GM23338 (cell line): ENCODE results near the gene TMEM221.

Experiments used
- CREB1 ChIP-seq: fragments of 250-450 bp; sonication (Bioruptor Pico); IDR thresholded peaks from 2 replicates; pipeline ENCODE4 v1.5.0; 2020; ENCODE audit warnings: low read depth, mild to moderate bottlenecking, moderate library complexity
- ETS1 ChIP-seq: IDR thresholded peaks from 2 replicates; pipeline ENCODE4 v1.6.1; 2016; ENCODE audit warnings: antibody characterized with exemption
- EZH2 ChIP-seq: fragments of 200-600 bp; sonication (generic); IDR thresholded peaks from one replicate; pipeline ENCODE4 v1.8.0; 2017; ENCODE audit warnings: antibody characterized with exemption, mild to moderate bottlenecking, low read depth; ENCODE audit not compliant: unreplicated experiment
- EZH2phosphoT487 ChIP-seq: fragments of 200-600 bp; sonication (generic); IDR thresholded peaks from one replicate; pipeline ENCODE4 v1.8.1; 2018; ENCODE audit warnings: antibody characterized with exemption; ENCODE audit not compliant: unreplicated experiment
- JUNB ChIP-seq: IDR thresholded peaks from one replicate; pipeline ENCODE4 v1.6.1; 2016; ENCODE audit warnings: antibody characterized with exemption; ENCODE audit not compliant: unreplicated experiment
- NANOG ChIP-seq: IDR thresholded peaks from 2 replicates; pipeline ENCODE4 v1.6.1; 2016; ENCODE audit warnings: antibody characterized with exemption, borderline replicate concordance
- POLR2AphosphoS5 ChIP-seq: IDR thresholded peaks from 2 replicates; pipeline ENCODE4 v1.6.1; 2016; ENCODE audit warnings: antibody characterized with exemption, low read depth
- STAT1 ChIP-seq: IDR thresholded peaks from one replicate; pipeline ENCODE4 v1.6.1; 2016; ENCODE audit warnings: antibody characterized with exemption; ENCODE audit not compliant: unreplicated experiment
- ZNF331 ChIP-seq: fragments of 250-450 bp; sonication (Bioruptor Pico); IDR thresholded peaks from 2 replicates; pipeline ENCODE4 v1.5.0; 2020; ENCODE audit warnings: low read depth, mild to moderate bottlenecking, moderate library complexity
- ZNF462 ChIP-seq: fragments of 250-450 bp; sonication (Bioruptor Pico); IDR thresholded peaks from 2 replicates; pipeline ENCODE4 v1.5.0; 2020; ENCODE audit warnings: mild to moderate bottlenecking, moderate library complexity
- TF ChIP-seq, protein P1 (sequence below): IDR thresholded peaks from one replicate; pipeline ENCODE4 v1.6.1; 2018; ENCODE audit warnings: antibody characterized with exemption; ENCODE audit not compliant: unreplicated experiment
- TF ChIP-seq, protein P2 (sequence below), 2 experiments: fragments of 200-600 bp in 1 of 2; sonication (generic) in 1 of 2; conservative IDR thresholded peaks; 2 replicates each; pipeline versions ENCODE4 v1.5.1 to v1.6.1; 2016 to 2017; ENCODE audit warnings: antibody characterized with exemption in 2 of 2, low read depth in 2 of 2, mild to moderate bottlenecking in 2 of 2, moderate library complexity in 1 of 2

DNA sequence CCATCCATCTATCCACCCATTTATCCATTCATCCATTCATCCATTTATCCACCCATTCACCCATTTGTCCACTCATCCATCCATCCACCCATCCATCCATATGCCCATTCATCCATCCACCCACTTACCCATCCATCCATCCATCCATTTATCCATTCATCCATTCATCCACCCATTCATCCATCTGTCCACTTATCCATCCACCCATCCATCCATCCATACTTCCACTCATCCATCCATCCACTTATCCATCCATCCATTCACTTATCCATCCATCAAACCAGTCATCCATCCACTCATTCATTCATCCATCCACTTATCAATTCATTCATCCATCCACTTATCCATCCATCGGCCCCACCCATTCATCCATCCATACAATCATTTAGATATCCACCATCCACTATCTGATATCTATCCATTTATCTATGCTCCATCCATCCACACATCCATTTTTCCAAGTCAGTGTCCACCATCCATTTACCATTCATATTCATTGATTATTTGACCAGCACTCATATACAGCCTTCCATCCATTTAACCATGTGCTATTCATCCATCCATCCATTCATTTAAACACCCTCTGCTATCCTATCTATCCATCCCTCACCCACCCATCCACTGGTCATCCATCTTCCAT is 2.8 kb downstream of the TMEM221 start:
- TF ChIP-seq, protein P1, sequence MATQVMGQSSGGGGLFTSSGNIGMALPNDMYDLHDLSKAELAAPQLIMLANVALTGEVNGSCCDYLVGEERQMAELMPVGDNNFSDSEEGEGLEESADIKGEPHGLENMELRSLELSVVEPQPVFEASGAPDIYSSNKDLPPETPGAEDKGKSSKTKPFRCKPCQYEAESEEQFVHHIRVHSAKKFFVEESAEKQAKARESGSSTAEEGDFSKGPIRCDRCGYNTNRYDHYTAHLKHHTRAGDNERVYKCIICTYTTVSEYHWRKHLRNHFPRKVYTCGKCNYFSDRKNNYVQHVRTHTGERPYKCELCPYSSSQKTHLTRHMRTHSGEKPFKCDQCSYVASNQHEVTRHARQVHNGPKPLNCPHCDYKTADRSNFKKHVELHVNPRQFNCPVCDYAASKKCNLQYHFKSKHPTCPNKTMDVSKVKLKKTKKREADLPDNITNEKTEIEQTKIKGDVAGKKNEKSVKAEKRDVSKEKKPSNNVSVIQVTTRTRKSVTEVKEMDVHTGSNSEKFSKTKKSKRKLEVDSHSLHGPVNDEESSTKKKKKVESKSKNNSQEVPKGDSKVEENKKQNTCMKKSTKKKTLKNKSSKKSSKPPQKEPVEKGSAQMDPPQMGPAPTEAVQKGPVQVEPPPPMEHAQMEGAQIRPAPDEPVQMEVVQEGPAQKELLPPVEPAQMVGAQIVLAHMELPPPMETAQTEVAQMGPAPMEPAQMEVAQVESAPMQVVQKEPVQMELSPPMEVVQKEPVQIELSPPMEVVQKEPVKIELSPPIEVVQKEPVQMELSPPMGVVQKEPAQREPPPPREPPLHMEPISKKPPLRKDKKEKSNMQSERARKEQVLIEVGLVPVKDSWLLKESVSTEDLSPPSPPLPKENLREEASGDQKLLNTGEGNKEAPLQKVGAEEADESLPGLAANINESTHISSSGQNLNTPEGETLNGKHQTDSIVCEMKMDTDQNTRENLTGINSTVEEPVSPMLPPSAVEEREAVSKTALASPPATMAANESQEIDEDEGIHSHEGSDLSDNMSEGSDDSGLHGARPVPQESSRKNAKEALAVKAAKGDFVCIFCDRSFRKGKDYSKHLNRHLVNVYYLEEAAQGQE = no peak
- TF ChIP-seq, protein P2, sequence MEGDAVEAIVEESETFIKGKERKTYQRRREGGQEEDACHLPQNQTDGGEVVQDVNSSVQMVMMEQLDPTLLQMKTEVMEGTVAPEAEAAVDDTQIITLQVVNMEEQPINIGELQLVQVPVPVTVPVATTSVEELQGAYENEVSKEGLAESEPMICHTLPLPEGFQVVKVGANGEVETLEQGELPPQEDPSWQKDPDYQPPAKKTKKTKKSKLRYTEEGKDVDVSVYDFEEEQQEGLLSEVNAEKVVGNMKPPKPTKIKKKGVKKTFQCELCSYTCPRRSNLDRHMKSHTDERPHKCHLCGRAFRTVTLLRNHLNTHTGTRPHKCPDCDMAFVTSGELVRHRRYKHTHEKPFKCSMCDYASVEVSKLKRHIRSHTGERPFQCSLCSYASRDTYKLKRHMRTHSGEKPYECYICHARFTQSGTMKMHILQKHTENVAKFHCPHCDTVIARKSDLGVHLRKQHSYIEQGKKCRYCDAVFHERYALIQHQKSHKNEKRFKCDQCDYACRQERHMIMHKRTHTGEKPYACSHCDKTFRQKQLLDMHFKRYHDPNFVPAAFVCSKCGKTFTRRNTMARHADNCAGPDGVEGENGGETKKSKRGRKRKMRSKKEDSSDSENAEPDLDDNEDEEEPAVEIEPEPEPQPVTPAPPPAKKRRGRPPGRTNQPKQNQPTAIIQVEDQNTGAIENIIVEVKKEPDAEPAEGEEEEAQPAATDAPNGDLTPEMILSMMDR (conservative IDR thresholded peaks at IDR 0.05; ENCODE audit: low read depth in 2 of 2) = no peak
- TF ChIP-seq CREB1 (CRISPR knock-in tag) (no peak), POLR2AphosphoS5 (no peak), EZH2phosphoT487 (no peak), EZH2 (no peak), NANOG (no peak), ZNF462 (CRISPR knock-in tag) (no peak), ZNF331 (CRISPR knock-in tag) (no peak), JUNB (no peak), ETS1 (no peak), STAT1 (no peak)
